Neural cell (in vitro differentiated cells): ENCODE results near the gene KRTAP13-3.
A peak's percentile ranks its signal among the peaks of the same experiment; 100 is the strongest.

Experiments
- CTCF ChIP-seq: fragments of 450-650 bp; IDR thresholded peaks from 2 replicates; pipeline ENCODE4 v1.5.1; 2014; ENCODE audit warnings: antibody characterized with exemption, mild to moderate bottlenecking, moderate library complexity; ENCODE audit not compliant: poor library complexity, severe bottlenecking
- EP300 ChIP-seq: fragments of 450-650 bp; conservative IDR thresholded peaks from 2 replicates; pipeline ENCODE4 v1.6.1; 2014; ENCODE audit warnings: antibody characterized with exemption, mild to moderate bottlenecking, moderate library complexity; ENCODE audit not compliant: poor library complexity, severe bottlenecking
- EZH2 ChIP-seq: fragments of 200-600, 300-800 bp; shearing (Covaris generic), sonication (generic); IDR thresholded peaks from 2 replicates; pipeline ENCODE4 v1.6.1; 2014; ENCODE audit warnings: antibody characterized with exemption, low read length, borderline replicate concordance, mild to moderate bottlenecking; ENCODE audit not compliant: insufficient read depth, poor library complexity, severe bottlenecking
- RAD21 ChIP-seq: fragments of 450-650 bp; conservative IDR thresholded peaks from 2 replicates; pipeline ENCODE4 v1.6.1; 2014; ENCODE audit warnings: antibody characterized with exemption, mild to moderate bottlenecking, moderate library complexity
- REST ChIP-seq: IDR thresholded peaks from 2 replicates; pipeline ENCODE4 v1.6.1; 2012; ENCODE audit warnings: borderline replicate concordance

GRCh38 chr21:30382201-30382600, 43.5 kb downstream of the KRTAP13-3 start:
- TF ChIP-seq EP300: peak; percentile 83
- TF ChIP-seq CTCF: no peak
- TF ChIP-seq EZH2: no peak
- TF ChIP-seq RAD21: no peak
- TF ChIP-seq REST: no peak
